GM19463 (cell line): Measurements from ENCODE around the gene SNX4.
"Not testable (repeated sequence)": the region's sequence is repeated elsewhere in the genome, so short reads cannot be mapped to it uniquely, and the experiment has no call there.

Source experiments
- ATAC-seq: cut with Tn5 transposase; IDR thresholded peaks from one replicate; pipeline ENCODE4 v1.9.1; 2021; ENCODE audit warnings: mild to moderate bottlenecking, moderate library complexity; ENCODE audit not compliant: unreplicated experiment

Gene SNX4

GRCh38 chr3:125406070-125406469 lies 113.9 kb downstream of the SNX4 start:
- no peak for ATAC-seq

DNA sequence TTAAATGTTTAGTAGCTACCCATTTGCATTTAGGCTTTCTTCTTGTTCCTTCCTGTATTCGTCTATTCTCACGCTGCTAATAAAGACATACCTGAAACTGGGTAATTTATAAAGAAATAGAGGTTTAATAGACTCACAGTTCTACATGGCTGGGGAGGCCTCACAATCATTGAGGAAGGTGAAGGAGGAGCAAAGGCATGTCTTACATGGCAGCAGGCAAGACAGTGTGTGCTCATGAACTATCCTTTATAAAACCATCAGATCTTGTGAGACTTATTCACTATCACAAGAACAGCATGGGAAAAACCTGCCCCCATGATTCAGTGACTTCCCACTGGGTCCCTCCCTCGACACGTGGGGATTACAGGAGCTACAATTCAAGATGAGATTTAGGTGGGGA lies 114.5 kb downstream of the SNX4 start:
- ATAC-seq: not testable (repeated sequence)

- ATAC-seq: no peak
These were observed 116.2 kb downstream of the SNX4 start for GRCh38 chr3:125403789-125404188.

GRCh38 chr3:125402639-125403038 lies 117.4 kb downstream of the SNX4 start:
- no peak for ATAC-seq

DNA sequence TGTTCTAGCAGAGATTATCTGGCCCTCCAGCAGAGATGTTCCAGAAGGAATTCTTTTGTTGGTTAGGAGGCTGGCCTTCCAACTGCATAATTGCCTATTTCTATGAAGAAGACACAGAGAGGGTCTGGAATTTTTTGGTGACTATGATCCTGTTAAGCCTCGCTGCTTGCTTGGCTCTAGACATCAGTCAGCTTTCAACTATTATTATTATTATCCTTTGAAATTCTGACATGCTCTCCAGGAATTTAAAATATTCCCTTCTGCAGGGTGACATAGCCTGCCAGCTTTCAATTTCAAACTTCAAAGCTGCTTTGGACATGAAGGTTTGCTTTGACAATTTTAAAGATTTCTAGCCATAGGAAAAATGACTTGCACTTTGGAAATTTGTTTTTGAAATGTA lies 118.6 kb downstream of the SNX4 start:
- no peak for ATAC-seq

DNA sequence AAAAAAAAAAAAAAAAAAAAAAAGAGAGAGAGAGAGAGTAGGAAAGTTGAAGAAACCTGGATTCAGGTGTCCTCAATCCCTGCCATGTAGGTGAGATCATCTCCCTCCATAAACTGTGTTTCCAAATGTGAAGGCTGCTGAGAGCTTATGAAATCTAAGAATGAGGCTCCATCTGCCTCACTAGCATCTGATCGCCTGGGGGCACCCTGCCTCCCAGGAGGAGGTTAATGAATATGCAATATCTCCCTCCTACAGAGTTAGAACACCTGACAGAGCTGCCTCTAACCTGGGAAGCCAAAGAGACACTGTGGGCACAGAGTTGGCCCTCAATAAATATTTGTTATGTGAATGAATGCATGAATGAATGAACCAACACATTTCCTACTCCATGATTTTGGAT lies 121.0 kb downstream of the SNX4 start:
- ATAC-seq: no peak
